Stimulated activated naive CD4-positive, alpha-beta T cell (primary cell): ENCODE results near the gene AGER.
A peak's percentile ranks its signal among the peaks of the same experiment; 100 is the strongest.

Experiments used
- DNase-seq, 6 experiments: peaks; one replicate each; lab custom pipeline; 2025; lab: John Stamatoyannopoulos, UW

The AGER gene

DNA sequence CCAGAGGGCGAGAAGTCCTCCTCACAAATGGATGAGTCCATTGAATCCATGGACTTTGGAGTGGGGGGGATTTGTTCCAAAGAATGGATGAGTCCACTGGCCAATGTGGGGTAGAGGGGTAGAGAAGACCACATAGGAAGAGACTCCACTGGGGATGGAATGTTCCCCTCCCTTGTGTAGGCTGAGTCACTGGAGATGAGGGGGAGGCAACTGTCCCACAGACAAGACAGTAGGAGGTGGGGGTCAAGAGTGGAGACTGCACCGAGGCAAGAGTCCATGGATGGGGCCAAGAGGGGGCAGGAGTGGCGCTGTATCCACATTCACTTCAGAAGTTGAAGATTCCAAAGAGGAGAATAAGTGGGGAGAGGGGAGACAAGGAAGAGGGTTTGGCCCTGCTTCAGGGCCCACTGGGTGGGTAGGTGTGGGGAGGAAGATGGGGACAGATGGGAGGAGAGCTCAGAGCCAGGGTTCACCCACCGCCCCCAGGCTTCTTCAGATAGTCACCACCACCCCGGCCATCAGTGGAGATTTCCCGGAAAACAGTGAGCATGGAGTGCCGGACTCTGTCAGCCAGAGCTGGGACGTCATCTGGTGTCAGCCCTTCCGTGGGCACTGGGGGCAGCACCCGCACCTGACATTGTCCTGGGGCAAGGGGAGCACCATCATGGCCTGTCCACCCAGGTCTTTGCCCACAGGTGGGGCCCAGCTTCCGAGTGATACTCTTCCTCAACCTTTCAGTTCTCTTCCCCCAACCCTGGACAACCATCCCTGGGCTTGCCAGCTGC lies 15.1 kb downstream of the AGER start:
- DNase-seq, result no peak

DNA sequence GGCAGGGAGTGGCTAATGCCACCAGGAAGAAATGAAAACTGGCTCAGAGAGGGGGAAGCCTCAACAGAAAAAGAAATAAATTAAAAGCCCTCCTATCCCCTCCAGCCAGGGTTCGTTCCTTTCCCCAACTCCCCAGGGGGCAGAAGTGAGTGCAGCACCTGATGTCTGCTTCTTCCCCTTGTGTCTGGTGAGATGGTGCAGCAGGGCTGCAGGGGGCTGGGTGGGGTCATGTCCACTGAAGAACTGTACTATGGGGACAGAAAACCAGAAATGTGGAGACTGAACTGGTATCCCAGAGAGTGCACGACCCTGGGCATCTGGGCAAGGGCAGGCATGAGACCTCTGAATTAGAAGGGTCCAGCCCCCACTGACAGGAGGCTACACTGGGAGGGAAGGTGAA lies 15.7 kb downstream of the AGER start:
- DNase-seq, result no peak

DNA sequence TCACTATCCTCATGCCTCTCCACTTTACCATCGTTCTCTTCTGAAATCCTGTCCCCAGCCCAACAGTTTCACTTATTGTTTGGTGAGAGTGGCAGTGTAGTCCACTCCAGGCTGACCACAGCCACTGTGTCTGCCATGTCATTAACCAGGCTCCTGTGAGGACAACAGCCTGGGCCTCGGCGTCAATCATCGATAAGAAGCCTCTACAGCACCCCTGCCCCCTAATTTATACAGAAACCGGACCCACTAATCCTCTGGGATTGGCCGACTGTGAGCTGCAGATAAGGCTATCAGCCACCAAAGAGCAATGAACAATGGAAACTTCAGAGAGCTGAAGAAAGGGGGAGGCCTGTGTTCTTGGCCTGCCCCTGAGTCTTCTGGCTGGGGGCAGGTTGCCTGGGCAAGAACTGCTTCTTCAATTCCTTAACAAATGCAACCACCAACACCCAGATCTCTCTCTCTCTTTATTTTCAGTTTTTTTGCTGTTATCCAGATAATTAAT lies 16.2 kb downstream of the AGER start:
- no peak for DNase-seq

- no peak for DNase-seq
These were observed 16.8 kb downstream of the AGER start for GRCh38 chr6:32167154-32167760.

- DNase-seq, result no peak
These were observed 17.5 kb downstream of the AGER start for GRCh38 chr6:32166411-32167061.

DNA sequence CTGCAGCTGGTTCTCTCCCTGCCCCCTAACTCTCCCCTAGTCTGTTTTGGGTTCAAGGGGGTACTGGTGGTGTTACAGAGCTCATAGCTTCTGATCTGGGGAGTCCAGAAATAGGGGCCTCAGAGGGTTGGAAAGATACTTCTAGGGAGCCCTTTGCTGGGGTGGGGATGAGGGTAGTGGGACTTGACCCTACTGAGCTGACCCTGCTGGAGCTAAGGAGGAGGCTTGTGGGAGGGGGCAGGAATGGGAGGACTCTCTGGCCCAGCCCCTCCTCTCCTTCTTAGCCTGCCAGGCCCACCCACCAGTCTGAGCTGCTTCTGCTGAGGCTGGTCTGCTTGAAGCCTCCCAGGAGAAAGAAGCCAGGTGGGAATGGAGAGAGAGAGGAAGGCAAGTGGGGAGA lies 19.8 kb downstream of the AGER start, which contains the start of gene EGFL8:
TSS of gene EGFL8 (plus strand) at position 301 of the 400 bp plus-strand sequence. CDS start 1,571 bp downstream, outside the sequence.
- no peak for DNase-seq

- DNase-seq, result no peak
These were observed 20.3 kb downstream of the AGER start for GRCh38 chr6:32163559-32164258.

GRCh38 chr6:32158052-32158451 lies 26.0 kb downstream of the AGER start:
- DNase-seq, result no peak

DNA sequence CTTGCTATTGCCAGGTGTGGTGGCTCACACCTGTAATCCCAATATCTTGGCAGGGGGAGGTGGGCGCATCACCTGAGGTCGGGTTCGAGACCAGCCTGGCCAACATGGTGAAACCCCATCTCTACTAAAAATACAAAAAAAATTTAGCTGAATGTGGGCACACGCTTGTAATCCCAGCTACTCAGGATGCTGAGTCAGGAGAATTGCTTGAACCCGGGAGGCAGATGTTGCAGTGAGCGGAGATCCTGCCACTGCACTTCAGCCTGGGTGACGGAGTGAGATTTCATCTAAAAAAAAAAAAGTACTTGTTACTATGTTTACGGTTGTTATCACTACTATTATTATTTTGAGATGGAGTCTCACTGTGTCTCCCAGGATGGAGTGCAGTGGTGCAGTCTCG lies 27.2 kb downstream of the AGER start:
- no peak for DNase-seq

DNA sequence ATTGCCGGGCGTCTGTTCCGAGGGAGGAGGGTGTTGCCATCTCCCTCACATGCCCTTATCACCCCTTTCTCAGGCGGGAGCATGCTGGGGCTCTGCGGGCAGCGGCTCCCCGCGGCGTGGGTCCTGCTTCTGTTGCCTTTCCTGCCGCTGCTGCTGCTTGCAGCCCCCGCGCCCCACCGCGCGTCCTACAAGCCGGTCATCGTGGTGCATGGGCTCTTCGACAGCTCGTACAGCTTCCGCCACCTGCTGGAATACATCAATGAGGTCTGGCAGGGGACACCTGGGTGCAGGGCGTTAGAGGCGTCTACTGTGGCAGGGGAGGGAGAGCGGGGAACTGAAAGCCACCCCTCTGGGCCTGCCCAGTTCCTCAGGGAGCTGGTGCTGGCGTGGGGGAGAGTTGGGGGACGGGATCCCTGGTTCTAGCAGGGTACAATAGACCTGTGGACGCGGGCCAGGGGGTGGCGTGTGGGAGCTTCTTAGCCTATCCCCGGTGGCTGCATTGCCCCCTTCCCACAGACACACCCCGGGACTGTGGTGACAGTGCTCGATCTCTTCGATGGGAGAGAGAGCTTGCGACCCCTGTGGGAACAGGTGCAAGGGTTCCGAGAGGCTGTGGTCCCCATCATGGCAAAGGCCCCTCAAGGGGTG lies 29.4 kb downstream of the AGER start:
- DNase-seq, result peak; percentile 53 to 81 (median 66)

GRCh38 chr6:32153564-32154513 lies 30.2 kb downstream of the AGER start, which contains the start of gene PPT2:
PPT2 (plus strand) TSS chr6:32154141; CDS start chr6:32154595, 454 bp downstream.
- peak; percentile 68 to 82 (median 74) for DNase-seq

DNA sequence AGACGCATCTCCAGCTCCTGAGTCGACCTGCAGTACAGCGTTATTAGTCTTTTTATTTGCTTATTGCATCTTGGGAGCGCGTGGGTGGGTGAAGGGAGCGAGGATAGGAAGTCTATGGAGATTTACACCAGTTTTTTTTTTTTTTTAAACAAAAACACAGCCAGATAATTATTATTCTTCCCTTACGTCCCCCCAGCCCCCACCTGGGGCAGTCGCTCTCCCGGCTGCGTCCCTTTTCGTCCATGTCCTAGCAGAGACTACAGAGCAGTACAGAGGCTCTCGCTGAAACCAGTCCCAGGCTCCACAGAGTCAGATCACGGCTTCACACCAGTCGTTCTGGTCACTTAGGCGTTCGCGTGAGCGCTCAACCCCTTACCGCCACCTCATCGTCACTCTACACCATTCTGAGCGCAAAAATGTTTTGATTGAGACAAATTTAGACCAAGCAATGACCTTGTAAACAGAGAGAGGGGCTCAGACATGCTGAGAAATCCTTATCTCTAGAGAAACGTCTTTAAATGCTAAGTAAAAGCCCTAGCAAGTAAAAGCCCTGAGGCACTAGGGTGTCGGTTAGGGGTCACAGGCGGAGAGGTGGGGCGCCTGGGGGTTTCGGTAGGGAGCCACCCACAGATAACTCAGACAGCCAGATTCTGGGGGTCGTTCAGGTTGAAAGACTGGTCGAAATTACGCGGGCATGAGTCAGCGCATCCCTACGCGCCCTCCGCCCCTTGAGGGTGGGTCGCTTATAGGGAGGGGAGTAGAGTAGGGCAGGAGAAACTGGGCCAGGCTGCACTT lies 31.1 kb downstream of the AGER start:
- peak in 1 of 6 experiments; percentile 25 for DNase-seq

DNA sequence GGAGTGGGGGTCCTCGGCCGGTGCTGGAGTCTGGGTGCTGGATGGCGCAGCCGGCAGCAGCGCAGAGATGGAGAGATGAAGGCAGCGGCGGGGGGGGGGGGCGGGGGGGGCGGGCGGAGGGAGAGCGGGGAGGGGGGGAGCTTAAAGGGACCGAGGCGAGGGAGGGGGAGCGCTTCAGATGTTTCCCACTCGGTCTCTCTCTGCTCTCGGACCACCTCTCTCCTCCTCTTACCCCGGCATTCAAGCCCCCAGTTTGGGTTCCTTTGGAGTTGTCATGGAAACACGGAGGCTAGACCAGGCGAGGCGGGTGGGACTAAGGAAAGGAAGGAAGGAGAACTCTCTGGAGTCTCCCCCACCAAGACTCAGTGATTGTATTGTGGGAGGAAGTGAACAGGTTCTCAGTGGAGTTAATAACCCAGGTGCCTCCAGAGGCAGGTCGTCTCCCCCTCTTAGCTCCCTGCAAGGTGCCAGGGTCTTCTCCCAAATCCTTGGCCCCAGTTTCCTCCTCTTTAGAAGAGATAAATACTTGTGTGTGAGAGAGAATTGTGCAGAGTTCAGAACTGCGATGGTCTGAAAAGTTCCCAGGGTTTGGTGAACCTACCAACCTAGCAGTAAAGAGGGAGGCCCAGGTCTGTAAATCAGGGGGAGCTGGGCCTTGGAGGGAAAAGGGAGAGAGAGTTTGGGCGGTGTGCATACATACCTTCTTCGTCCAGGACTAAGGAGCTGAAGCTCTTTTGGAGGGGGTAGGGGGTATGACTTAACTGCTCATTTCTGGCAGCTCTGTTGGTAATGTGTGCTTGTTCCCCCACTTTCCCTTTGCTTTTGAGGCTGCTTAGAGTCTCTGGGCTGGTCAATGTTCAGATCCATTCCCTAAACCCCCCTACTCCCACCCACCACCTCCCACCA lies 31.9 kb downstream of the AGER start, which contains the start of gene PRRT1:
TSS of gene PRRT1 (minus strand) at position 77 of the 906 bp plus-strand sequence. CDS start 112 bp downstream, outside the sequence.
- DNase-seq, result peak in 3 of 6 experiments; percentile 25 to 63 (median 54)

DNA sequence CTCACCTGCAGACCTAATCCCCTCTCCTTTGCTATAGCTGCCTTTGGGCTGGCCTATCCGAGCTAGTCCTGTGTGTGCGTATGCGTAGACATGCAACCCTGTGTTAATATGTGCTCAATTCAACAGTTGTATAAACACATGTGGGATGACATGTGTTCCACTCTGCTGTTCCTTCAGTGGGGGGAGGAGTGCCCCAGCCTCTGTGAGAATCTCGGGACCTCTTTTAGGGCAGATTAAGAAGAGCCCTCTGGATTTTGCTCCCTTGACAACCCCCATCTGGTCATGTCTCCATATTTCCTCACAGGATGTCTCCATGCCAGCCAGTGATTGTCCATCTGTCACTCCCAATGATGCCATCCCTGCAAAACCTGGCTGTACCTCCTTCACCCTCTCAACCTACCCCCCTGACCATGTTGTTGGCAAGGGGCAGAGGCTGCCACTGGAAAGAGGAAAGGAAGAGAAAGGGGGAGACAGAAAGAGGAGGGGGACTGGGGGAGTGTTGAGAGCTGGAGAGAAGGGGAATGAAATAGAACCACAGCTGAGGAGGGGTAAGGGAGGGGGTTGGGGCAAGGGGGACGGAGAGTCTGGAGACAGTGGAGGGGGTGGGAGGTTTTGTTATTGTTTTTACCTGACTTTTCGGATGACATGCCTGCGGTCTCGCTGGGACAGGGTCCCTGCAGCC lies 32.7 kb downstream of the AGER start:
- DNase-seq, result peak in 4 of 6 experiments; percentile 12 to 44 (median 20)

GRCh38 chr6:32149932-32150870 lies 33.9 kb downstream of the AGER start:
- peak in 1 of 6 experiments; percentile 7 for DNase-seq

DNA sequence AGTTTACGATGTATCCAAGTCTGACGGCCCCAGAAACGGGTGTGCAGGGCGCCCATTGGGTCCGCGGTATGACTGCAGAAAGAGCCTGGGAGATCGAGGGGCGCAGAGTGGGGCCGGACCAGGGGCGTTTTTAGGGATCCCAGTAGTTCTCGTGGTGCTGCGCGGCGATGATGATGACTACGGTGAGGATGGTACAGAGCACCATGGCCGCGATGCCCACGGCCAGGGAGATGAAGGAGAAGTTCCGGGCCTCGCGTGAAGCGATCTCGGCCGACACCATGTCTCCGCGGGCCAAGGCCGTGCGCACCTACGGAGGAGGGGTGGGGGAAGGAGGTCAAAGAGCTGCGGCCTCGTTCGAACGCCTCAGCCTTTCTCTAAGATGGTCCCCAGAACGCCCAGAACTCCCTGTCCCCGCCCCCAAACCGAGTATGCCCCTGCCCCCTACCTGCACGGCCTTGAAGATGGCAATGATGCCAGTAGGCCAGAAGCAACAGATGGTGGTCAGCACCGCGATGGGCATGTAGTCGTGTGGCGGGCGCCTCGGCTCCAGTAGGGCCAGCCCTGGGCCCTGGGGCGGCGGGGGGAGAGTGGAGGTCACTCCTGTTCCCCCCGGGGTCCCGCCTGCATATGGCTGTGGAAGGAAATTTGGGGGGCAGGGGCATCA lies 34.8 kb downstream of the AGER start:
- no peak for DNase-seq
